HG02759 (cell line): ENCODE data around the gene UMODL1.
A peak's percentile ranks its signal among the peaks of the same experiment; 100 is the strongest.

ENCODE experiments used
- ATAC-seq: cut with Tn5 transposase; IDR thresholded peaks from one replicate; pipeline ENCODE4 v1.9.1; 2021; ENCODE audit warnings: mild to moderate bottlenecking, moderate library complexity; ENCODE audit not compliant: unreplicated experiment

The UMODL1 gene

GRCh38 chr21:42183374-42184266 lies 112.5 kb downstream of the UMODL1 start:
- ATAC-seq = no peak

GRCh38 chr21:42186591-42186990 lies 115.5 kb downstream of the UMODL1 start:
- ATAC-seq = no peak

GRCh38 chr21:42187976-42188653 lies 117.0 kb downstream of the UMODL1 start:
- peak; percentile 98 for ATAC-seq

GRCh38 chr21:42188663-42189062 lies 117.5 kb downstream of the UMODL1 start:
- ATAC-seq = no peak

GRCh38 chr21:42189431-42189830 lies 118.3 kb downstream of the UMODL1 start:
- no peak for ATAC-seq

GRCh38 chr21:42189860-42190485 lies 118.9 kb downstream of the UMODL1 start:
- no peak for ATAC-seq

- no peak for ATAC-seq
Measured at GRCh38 chr21:42190486-42190863, 119.4 kb downstream of the UMODL1 start.

GRCh38 chr21:42191064-42191463 lies 119.9 kb downstream of the UMODL1 start:
- no peak for ATAC-seq

- ATAC-seq = no peak
Measured at GRCh38 chr21:42191696-42192595, 120.8 kb downstream of the UMODL1 start.
